Stimulated activated CD8-positive, alpha-beta memory T cell treated with anti-CD3 and anti-CD28 coated beads, Interleukin-7, amount 100 ng/mL, for 48 hours (primary cell): ENCODE data around the gene CC2D2A.
"Not testable (repeated sequence)": the region's sequence is repeated elsewhere in the genome, so short reads cannot be mapped to it uniquely, and the experiment has no call there.

Experiments
- DNase-seq, 2 donors: peaks; one replicate each; pipeline ENCODE4 v3.0.0-alpha.2; 2020; ENCODE audit warnings: low read depth in 1 of 2; ENCODE audit errors: extremely low read depth in 1 of 2

CC2D2A gene

GRCh38 chr4:15614891-15615290 is 145.2 kb downstream of the CC2D2A start:
- not testable (repeated sequence) for DNase-seq

GRCh38 chr4:15617407-15617806 is 147.7 kb downstream of the CC2D2A start:
- not testable (repeated sequence) for DNase-seq

- no peak for DNase-seq
Measured at GRCh38 chr4:15636818-15637217, 167.1 kb downstream of the CC2D2A start.

- DNase-seq = no peak
Measured at GRCh38 chr4:15638418-15638817, 168.7 kb downstream of the CC2D2A start.

GRCh38 chr4:15648600-15648999 is 178.9 kb downstream of the CC2D2A start:
- no peak for DNase-seq

- DNase-seq = peak in 1 of 2 donors; percentile 35
Measured at GRCh38 chr4:15649914-15650545, 180.3 kb downstream of the CC2D2A start.
